B cell (primary cell): ENCODE data around the gene ABHD17C.

Experiments used
- CTCF ChIP-seq: fragments of 200-600 bp; IDR thresholded peaks from one replicate; pipeline ENCODE4 v1.8.0; 2022; ENCODE audit warnings: antibody characterized with exemption, mild to moderate bottlenecking
- EZH2 ChIP-seq: IDR thresholded peaks from 2 replicates; pipeline ENCODE4 v1.6.1; 2012; ENCODE audit warnings: borderline replicate concordance, low read depth, mild to moderate bottlenecking, moderate library complexity, low read length; ENCODE audit not compliant: insufficient read depth, poor library complexity, severe bottlenecking

GRCh38 chr15:80710635-80711554 lies 15.8 kb downstream of the ABHD17C start:
- TF ChIP-seq CTCF (no peak), EZH2 (no peak)
